HG02973 (cell line): ENCODE measurements around the gene MFAP3.
"Not testable (repeated sequence)": the region's sequence is repeated elsewhere in the genome, so short reads cannot be mapped to it uniquely, and the experiment has no call there.

ENCODE experiments used
- ATAC-seq: cut with Tn5 transposase; IDR thresholded peaks from one replicate; pipeline ENCODE4 v1.9.1; 2021; ENCODE audit warnings: moderate library complexity; ENCODE audit not compliant: unreplicated experiment

MFAP3 gene

GRCh38 chr5:154038707-154039457 lies at the start of gene MFAP3, which contains the start of gene FAM114A2:
Gene MFAP3 (plus strand): TSS chr5:154038967. CDS start chr5:154049723, 10,756 bp downstream.
Gene FAM114A2 (minus strand): TSS chr5:154038910. CDS start chr5:154034953, 3,957 bp downstream.
- peak; percentile 97 for ATAC-seq

- no peak for ATAC-seq
Measured at GRCh38 chr5:153991168-153991567, 47.6 kb upstream of the MFAP3 start.

- no peak for ATAC-seq
Measured at GRCh38 chr5:153998010-153998409, 40.8 kb upstream of the MFAP3 start.

DNA sequence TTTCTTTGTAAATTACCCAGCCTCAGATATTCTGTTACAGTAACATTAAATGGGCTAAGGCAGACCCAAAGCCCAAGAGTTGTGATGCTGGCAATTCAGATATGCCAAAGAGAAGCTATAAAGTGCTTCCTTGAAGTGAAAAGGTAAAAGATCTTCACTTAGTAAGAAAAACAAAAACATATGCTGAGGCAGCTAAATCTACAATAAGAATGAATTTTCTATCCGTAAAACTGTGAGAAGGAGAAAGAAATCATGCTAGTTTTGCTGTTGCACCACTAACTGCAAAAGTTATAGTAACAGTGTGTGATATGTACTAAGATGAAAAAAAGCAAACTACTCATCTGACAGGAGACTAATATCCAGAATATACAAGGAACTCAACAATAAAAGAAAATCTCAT lies 40.0 kb upstream of the MFAP3 start:
- no peak for ATAC-seq

DNA sequence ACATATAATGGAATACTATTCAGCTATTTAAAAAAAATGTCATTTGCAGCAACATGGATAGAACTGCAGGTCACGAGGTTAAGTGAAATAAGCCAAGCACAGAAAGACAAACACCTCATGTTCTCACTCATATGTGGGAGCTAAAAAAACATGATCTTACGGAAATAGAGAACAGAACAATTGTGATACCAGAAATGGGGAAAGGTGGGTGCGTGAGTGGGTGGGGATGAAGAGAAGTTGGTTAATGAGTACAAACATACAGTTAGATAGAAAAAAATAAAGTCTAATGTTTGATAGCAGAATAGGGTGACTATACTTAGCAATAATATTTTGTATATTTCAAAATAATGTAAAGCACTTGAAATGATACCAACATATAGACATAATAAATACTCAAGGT lies 38.8 kb upstream of the MFAP3 start:
- ATAC-seq = no peak

DNA sequence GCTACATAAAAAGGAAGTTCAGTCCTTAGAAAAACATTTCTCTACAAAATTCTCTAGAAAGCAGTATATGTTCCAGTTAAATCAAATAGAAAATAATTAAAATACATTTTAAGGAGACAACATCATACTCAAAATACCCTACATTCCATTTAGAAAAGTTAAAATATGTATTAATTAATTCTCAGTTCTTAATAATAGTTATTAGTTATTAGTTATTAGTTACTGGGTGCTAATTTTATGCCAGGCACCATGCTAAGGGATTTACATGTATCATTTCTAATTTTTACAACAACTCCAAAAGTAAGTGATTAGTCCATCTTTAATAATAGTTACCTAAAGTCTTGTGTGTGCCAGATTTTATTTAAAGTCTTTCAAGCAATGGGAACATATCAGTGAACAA lies 38.1 kb upstream of the MFAP3 start:
- no peak for ATAC-seq

DNA sequence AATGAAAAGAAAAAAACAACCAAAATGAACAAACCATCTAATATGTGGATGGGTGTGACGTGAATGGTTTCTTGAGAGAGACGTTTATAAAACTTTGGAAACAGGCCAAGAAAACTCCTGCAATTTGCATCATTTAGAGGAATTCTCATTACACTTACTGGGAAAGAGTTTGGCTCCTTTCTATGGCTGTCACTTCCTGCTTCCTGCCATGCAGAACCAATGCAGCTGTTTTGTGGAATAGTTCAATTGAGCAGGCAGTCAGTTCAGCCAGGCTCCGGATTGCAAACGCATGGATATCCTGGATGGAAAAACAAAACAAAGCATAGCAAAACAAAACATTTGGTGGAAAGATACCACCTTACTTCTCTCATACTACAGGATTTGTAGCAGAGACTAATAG lies 36.7 kb upstream of the MFAP3 start:
- ATAC-seq = no peak

DNA sequence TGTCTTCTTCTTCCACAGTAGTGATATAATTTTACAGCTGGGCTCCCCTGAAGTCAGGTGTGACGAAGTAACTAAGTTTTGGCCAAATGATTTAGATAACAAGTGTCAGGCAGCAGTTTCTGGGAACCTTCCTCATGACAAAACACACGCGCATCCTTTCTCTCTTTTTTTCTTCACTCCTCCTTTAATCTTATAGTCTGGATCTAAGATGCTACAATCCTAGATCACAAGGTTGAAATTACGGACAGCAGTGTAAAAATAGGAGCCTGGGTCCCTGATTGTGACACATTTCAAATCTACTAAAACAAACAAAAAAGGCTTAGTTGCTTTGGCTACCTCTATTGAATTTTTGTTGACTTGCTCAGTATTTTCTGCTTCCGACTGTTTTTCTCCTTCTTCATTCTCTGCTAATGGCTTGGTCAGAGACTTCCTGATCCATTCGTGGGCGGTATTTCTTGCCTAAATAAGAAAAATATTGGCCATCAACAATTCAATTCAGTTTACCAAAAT lies 36.2 kb upstream of the MFAP3 start:
- no peak for ATAC-seq

GRCh38 chr5:154005648-154006047 lies 33.1 kb upstream of the MFAP3 start:
- no peak for ATAC-seq

- no peak for ATAC-seq
Measured at GRCh38 chr5:154010660-154011059, 28.1 kb upstream of the MFAP3 start.

DNA sequence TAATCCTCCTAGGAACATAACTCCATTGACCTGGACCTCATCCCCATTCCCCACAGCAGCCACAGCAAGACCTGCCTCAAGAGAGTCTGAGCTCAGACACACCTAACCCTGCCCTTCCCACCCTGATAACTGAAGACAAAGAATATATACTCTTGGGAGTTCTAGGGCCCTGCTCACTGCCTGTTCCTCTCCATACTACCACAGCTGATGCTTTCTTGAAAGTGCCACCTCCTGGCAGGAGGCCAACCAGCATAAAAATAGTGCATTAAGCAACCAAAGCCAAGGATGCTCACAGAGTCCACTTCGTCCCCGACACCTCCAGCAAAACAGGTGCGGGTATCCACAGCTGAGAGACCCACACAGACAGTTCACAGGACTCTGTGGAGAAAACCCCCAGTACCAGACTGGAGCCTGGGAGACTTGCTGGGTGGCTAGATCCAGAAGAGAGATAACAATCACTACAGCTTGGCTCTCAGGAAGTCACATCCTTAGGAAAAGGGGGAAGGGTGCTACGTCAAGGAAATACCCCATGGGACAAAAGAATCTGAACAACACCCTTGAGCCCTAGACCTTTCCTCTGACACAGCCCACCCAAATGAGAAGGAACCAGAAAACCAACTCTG lies 23.6 kb upstream of the MFAP3 start:
- no peak for ATAC-seq

DNA sequence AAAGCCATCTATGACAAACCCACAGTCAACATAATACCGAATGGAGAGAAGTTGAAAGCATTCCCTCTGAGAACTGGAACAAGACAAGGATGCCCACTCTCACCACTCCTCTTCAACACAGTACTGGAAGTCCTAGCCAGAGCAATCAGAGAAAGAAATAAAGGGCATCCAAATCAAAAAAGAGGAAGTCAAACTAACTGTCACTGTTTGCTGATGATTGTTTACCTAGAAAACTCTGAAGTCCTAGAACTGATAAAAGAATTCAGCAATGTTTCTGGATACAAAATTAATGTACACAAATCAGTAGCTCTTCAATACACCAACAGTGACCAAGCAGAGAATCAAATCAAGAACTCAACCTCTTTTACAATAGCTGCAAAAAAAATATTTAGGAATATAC lies 19.8 kb upstream of the MFAP3 start:
- ATAC-seq = not testable (repeated sequence)

GRCh38 chr5:154025951-154026350 lies 12.8 kb upstream of the MFAP3 start:
- ATAC-seq = no peak

- ATAC-seq = no peak
Measured at GRCh38 chr5:154031937-154032489, 6.8 kb upstream of the MFAP3 start.

GRCh38 chr5:154034944-154035343 lies 3.8 kb upstream of the MFAP3 start:
- ATAC-seq = no peak

DNA sequence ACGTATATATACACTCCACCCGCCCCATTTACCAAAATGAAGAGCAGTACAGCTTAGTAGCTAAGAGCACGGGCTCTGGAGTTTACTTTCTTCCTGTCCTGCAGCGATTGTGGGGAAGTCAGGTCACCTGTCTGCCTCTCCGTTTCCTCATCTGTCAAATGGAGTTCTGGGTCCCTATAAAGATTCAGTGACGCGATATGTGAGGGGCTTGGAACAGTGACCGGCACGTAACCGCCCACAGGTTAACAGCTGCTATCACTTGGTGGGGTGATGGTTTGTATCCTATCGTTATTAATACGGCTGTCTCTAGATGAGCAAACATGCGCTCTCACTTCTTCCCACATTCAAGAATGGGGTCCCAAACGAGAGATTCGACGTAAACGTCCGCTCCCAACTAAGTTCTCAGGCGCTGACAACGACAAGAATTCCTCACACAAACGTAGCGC lies 483 bp upstream of the MFAP3 start:
- ATAC-seq = peak; percentile 60

- no peak for ATAC-seq
Measured at GRCh38 chr5:154039458-154039829, 677 bp downstream of the MFAP3 start.

DNA sequence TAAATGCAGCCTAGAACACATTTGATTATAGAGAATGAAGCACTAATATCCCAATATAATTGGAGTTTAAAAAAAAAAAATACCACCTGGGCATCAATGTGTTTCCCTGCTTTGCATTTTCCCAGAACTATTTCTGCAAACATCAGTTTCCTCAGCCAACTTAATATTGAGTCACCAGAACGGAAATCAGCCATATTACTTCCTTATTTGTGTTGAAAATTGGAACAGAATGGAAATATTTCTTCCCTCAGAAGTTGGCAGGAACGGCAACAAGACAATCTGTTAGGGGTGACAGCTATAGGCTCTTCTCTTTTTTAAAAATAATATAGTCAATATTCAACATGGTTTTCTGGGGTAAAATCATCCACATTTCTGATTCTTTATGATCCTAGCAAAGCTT lies 4.0 kb downstream of the MFAP3 start:
- no peak for ATAC-seq

- ATAC-seq = no peak
Measured at GRCh38 chr5:154044099-154044498, 5.3 kb downstream of the MFAP3 start.

GRCh38 chr5:154044581-154044980 lies 5.8 kb downstream of the MFAP3 start:
- ATAC-seq = no peak

DNA sequence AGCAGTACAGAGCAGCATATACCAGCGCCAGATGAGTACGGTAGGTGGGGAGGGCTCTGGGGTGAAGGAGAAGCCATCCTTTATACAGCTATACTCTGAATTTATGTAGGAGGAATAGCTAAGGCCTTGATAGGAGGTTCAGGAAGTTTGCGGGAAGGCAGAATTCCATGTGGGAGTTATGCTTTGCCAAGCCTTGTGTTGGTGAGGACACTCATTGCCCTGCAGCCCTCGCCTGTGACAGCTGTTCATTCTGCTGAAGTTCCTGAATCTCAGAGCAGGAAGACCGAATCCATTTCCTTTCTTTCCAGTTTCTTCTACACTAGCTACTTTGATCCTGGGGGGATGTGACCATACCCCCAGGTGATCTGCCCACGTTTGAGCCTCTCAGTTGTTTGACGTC lies 7.7 kb downstream of the MFAP3 start:
- ATAC-seq = no peak

GRCh38 chr5:154047324-154047723 lies 8.6 kb downstream of the MFAP3 start:
- peak; percentile 58 for ATAC-seq
